Tibial nerve (tissue), 4 donors: Measurements from ENCODE around the gene SYNPO. TPM values are rescaled to one million over a fixed set of nuclear protein-coding genes. Genes with fewer than 3 reads are reported as not detected.

ENCODE experiments used
- DNase-seq, 2 donors: peaks; one replicate each; pipeline ENCODE4 v3.0.0-alpha.2; 2019; ENCODE audit warnings: low spot score in 2 of 2
- H3K27ac ChIP-seq, 4 donors: fragments of 200-600 bp; sonication (generic) in 3 of 4; one replicate each; pipeline ENCODE4 v1.5.1; 2017 to 2019; ENCODE audit warnings: mild to moderate bottlenecking in 1 of 4
- H3K27me3 ChIP-seq, 2 donors: fragments of 200-600 bp; sonication (generic) in 1 of 2; one replicate each; pipeline versions ENCODE4 v1.5.1 to v1.6.0; 2017 to 2019
- H3K36me3 ChIP-seq, 3 donors: fragments of 200-600 bp; sonication (generic); one replicate each; pipeline ENCODE4 v1.5.1; 2018 to 2019
- H3K4me1 ChIP-seq, 4 donors: fragments of 200-600 bp; sonication (generic) in 3 of 4; one replicate each; pipeline ENCODE4 v1.5.1; 2017 to 2019
- H3K4me3 ChIP-seq, 4 donors: fragments of 200-600 bp; sonication (generic) in 3 of 4; one replicate each; pipeline ENCODE4 v1.5.1; 2017 to 2019; ENCODE audit warnings: mild to moderate bottlenecking in 1 of 4, moderate library complexity in 1 of 4
- H3K9me3 ChIP-seq, 4 donors: fragments of 200-600 bp; sonication (generic) in 3 of 4; one replicate each; pipeline ENCODE4 v1.5.1; 2017 to 2019
- CTCF ChIP-seq, 5 experiments: fragments of 200-600 bp in 3 of 5; fragments of 450-650 bp in 2 of 5; sonication (generic) in 3 of 5; IDR thresholded peaks; one replicate each; pipeline ENCODE4 v1.5.1; 2016 to 2019; ENCODE audit warnings: antibody characterized with exemption in 5 of 5, mild to moderate bottlenecking in 3 of 5, moderate library complexity in 2 of 5
- EP300 ChIP-seq, 2 donors: sonication (generic); formaldehyde crosslinking; IDR thresholded peaks; one replicate each; pipeline ENCODE4 v1.6.1; 2017; ENCODE audit warnings: antibody characterized with exemption in 2 of 2, mild to moderate bottlenecking in 1 of 2
- POLR2A ChIP-seq, 2 donors: fragments of 450-650 bp; IDR thresholded peaks; one replicate each; pipeline ENCODE4 v1.6.1; 2017; ENCODE audit warnings: antibody characterized with exemption in 2 of 2, mild to moderate bottlenecking in 2 of 2, moderate library complexity in 2 of 2
- WGBS, 2 donors: methylation state at CpG; one replicate each; pipeline ENCODE4 v1.1.5; 2018; 5-methylcytosine and 5-hydroxymethylcytosine counted together
- total RNA-seq, 4 donors: library from RNA; depleted of rRNA; stranded (reverse); fragments of >200 nt; gene quantifications; one replicate each; pipeline ENCODE4 v1.1.0, GENCODE V29; 2016

SYNPO gene
- total RNA-seq, 4 donors from 2014 or later: 58.4 to 71.5 (median 63.5) TPM

GRCh38 chr5:150653145-150653761 is 12.8 kb downstream of the SYNPO start:
- no peak overlapping the region for H3K4me3 ChIP-seq
- H3K9me3 ChIP-seq: no peaks in the 10 kb centered on the region
- peaks cover 0 to 96% (median 44%) of the 10 kb centered on the region in 4 donors for H3K4me1 ChIP-seq
- DNase-seq: no peak
- peaks cover 0 to 31% (median 8%) of the 10 kb centered on the region in 3 donors for H3K36me3 ChIP-seq
- TF ChIP-seq CTCF (IDR thresholded peaks at IDR 0.05) (peak in 1 of 5 experiments; percentile 20), POLR2A (IDR thresholded peaks at IDR 0.05) (no peak)
- no peaks in the 10 kb centered on the region for H3K27me3 ChIP-seq
- WGBS, 2 donors: 45 to 53% methylated on average over 4 to 5 of the region's 5 CpGs
- peak overlapping the region; percentile 33 to 86 (median 64) for H3K27ac ChIP-seq

DNA sequence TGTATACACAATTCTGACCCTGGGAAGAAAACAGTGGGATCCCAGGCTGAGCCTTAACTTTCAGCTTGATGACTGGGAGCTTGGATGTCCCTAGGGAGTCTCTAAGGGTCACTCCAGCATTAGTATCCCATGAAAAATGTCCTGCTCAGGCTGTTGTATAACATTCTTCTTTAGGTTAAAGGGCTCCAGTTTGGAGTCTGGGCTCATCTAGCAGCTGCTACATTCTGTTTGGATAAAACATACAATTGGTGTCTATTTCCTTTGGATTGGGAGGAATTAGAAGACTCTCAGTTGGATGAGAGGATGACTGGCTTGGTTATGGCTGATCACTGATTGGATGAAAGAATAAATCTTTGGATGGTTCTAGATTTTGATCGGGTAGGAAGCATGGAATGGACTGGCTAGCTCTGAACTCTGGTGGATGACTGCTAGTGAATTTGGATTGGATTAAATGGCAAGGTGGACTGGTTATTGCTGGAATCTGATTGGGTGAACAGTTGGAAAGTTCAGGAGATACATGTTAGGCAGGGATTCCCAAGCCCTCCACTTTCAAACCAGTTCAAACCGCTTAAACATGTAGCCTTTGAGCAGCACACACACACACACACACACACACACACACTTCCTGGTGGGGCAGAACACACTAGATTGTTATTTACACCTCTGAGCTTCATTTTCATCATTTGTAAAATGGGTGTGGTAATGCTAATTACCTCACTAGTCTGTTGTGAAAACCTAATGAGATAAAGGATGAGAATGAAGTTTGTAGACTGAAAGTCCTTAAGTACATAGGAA is 13.5 kb downstream of the SYNPO start:
- Histone ChIP-seq H3K4me3 (no peak overlapping the region), H3K9me3 (no peaks in the 10 kb centered on the region), H3K4me1 (peaks cover 0 to 96% (median 44%) of the 10 kb centered on the region in 4 donors), H3K36me3 (peaks cover 0 to 25% (median under 1%) of the 10 kb centered on the region in 3 donors), H3K27ac (peak overlapping the region in 3 of 4 donors; percentile 48 to 86 (median 85)), H3K27me3 (no peaks in the 10 kb centered on the region)
- no peak for TF ChIP-seq CTCF (IDR thresholded peaks at IDR 0.05)
- TF ChIP-seq EP300 (IDR thresholded peaks at IDR 0.05): no peak
- no peak for TF ChIP-seq POLR2A (IDR thresholded peaks at IDR 0.05)
- WGBS, 2 donors: 60 to 70% methylated on average over 2 of the region's 2 CpGs
- no peak for DNase-seq

GRCh38 chr5:150655221-150655620 is 14.8 kb downstream of the SYNPO start:
- Histone ChIP-seq H3K27ac (peak overlapping the region in 2 of 4 donors; percentile 80 to 85), H3K4me3 (no peak overlapping the region), H3K36me3 (peaks cover 0 to 12% (median 0%) of the 10 kb centered on the region in 3 donors), H3K27me3 (no peaks in the 10 kb centered on the region), H3K9me3 (no peaks in the 10 kb centered on the region), H3K4me1 (peaks cover 0 to 96% (median 44%) of the 10 kb centered on the region in 4 donors)
- DNase-seq: no peak
- TF ChIP-seq POLR2A (IDR thresholded peaks at IDR 0.05): no peak
- TF ChIP-seq EP300 (IDR thresholded peaks at IDR 0.05): no peak
- no peak for TF ChIP-seq CTCF (IDR thresholded peaks at IDR 0.05)
- 61 to 80% methylated on average over 3 of the region's 3 CpGs for WGBS, 2 donors

GRCh38 chr5:150656191-150657132 is 16.0 kb downstream of the SYNPO start:
- Histone ChIP-seq H3K27me3 (no peaks in the 10 kb centered on the region), H3K36me3 (no peaks in the 10 kb centered on the region), H3K27ac (peak overlapping the region; percentile 65 to 85 (median 80)), H3K4me3 (peak overlapping the region; percentile 28 to 66 (median 62)), H3K9me3 (no peaks in the 10 kb centered on the region), H3K4me1 (peaks cover 0 to 94% (median 39%) of the 10 kb centered on the region in 4 donors)
- peak; percentile 75 to 95 (median 89) for TF ChIP-seq CTCF (IDR thresholded peaks at IDR 0.05)
- TF ChIP-seq EP300 (IDR thresholded peaks at IDR 0.05): peak in 1 of 2 donors; percentile 45
- TF ChIP-seq POLR2A (IDR thresholded peaks at IDR 0.05): no peak
- 6 to 12% methylated on average over 21 to 50 of the region's 99 CpGs for WGBS, 2 donors
- no peak for DNase-seq
